Ovary (tissue), 3 donors: ENCODE measurements around the gene NOS3.

ENCODE experiments used
- CTCF ChIP-seq, 3 donors: fragments of 450-650 bp in 2 of 3; fragments of 200-600 bp in 1 of 3; IDR thresholded peaks; one replicate each; pipeline versions ENCODE4 v1.5.1 to v1.8.0; 2016 to 2022; ENCODE audit warnings: antibody characterized with exemption in 3 of 3, mild to moderate bottlenecking in 1 of 3
- EP300 ChIP-seq: sonication (generic); formaldehyde crosslinking; IDR thresholded peaks from one replicate; pipeline ENCODE4 v1.6.1; 2017; ENCODE audit warnings: antibody characterized with exemption
- POLR2A ChIP-seq: fragments of 450-650 bp; IDR thresholded peaks from one replicate; pipeline ENCODE4 v1.6.1; 2017; ENCODE audit warnings: antibody characterized with exemption, mild to moderate bottlenecking, moderate library complexity
- donor health status: DM: no; HTN: no; CAD: no.

GRCh38 chr7:151018421-151019129 lies 27.8 kb downstream of the NOS3 start:
- no peak for TF ChIP-seq CTCF (IDR thresholded peaks at IDR 0.05)
- TF ChIP-seq POLR2A = no peak
- TF ChIP-seq EP300 = no peak
